K562 (cell line): ENCODE measurements around the gene KCTD3. TPM values are rescaled to one million over a fixed set of nuclear protein-coding genes. Genes with fewer than 3 reads are reported as not detected.

ENCODE experiments used
- ATAC-seq: fragments of 200-7000 bp; cut with Tn5 transposase; 3 replicates; pipeline ENCODE4 v1.9.1; 2020; ENCODE audit warnings: moderate library complexity
- BruUV-seq: library from RNA; stranded (reverse); fragments of 400-500 nt; replicated peaks from 2 replicates; lab custom pipeline; 2021; lab: Mats Ljungman, UMichigan
- CTCF ChIA-PET: fragments of 300-600 bp; formaldehyde crosslinking; extraction: SDS; loops from one replicate; lab custom pipeline; 2021; ENCODE audit warnings: low intra/inter-chr PET ratio; lab: Yijun Ruan, JAX
- POLR2A ChIA-PET: fragments of 300-600, 350-650 bp; sonication (Branson Sonifier 250); formaldehyde crosslinking; extraction: SDS; loops from one replicate; lab custom pipeline; 2021; ENCODE audit warnings: antibody characterized with exemption, inconsistent platforms; lab: Yijun Ruan, JAX
- DNase-seq, 4 experiments: peaks; one replicate each; pipeline versions ENCODE4 v3.0.0 to v3.0.0-alpha.2; 2011 to 2018; ENCODE audit warnings: low spot score in 3 of 4, mixed read lengths in 3 of 4; ENCODE audit errors: extremely low read depth in 1 of 4
- FAIRE-seq: peaks from 2 replicates; lab custom pipeline; 2011; peaks lifted over from hg19 to GRCh38; lab: Jason Lieb, UNC
- H2AFZ ChIP-seq: 2 replicates; pipeline ENCODE4 v1.6.0; 2011; ENCODE audit warnings: low read depth, low read length, control low read depth, inconsistent platforms
- H3K27ac ChIP-seq: fragments of 200-600 bp; 3 replicates; pipeline ENCODE4 v1.8.0; 2011; ENCODE audit warnings: low read depth, mild to moderate bottlenecking, control low read depth, inconsistent platforms, low read length, moderate library complexity, mixed read lengths; ENCODE audit errors: extremely low read depth
- H3K27me3 ChIP-seq, 2 experiments: fragments of 300-600 bp in 1 of 2; 2 replicates in 1 of 2; 3 replicates in 1 of 2; pipeline versions ENCODE4 v1.6.0 to v1.8.0; 2011; ENCODE audit warnings: inconsistent platforms in 2 of 2, low read length in 2 of 2, mild to moderate bottlenecking in 1 of 2, mixed read lengths in 1 of 2, moderate library complexity in 1 of 2; ENCODE audit not compliant: control insufficient read depth in 2 of 2, insufficient read depth in 2 of 2
- H3K36me3 ChIP-seq: fragments of 300-600 bp; 3 replicates; pipeline ENCODE4 v1.8.0; 2011; ENCODE audit warnings: mild to moderate bottlenecking, low read length, inconsistent platforms; ENCODE audit not compliant: control insufficient read depth, insufficient read depth
- H3K4me1 ChIP-seq, 2 experiments: fragments of 200-600 bp in 1 of 2; replicated peaks in 1 of 2; 2 replicates in 1 of 2; 3 replicates in 1 of 2; pipeline versions ENCODE4 v1.5.1 to v1.8.0; 2011; ENCODE audit warnings: inconsistent platforms in 2 of 2, low read length in 2 of 2, mild to moderate bottlenecking in 1 of 2, mixed read lengths in 1 of 2, moderate library complexity in 1 of 2; ENCODE audit not compliant: control insufficient read depth in 2 of 2, insufficient read depth in 2 of 2
- H3K4me2 ChIP-seq: 2 replicates; pipeline ENCODE4 v1.6.1; 2011; ENCODE audit warnings: low read length, control low read depth, inconsistent platforms, mixed read lengths; ENCODE audit not compliant: insufficient read depth
- H3K4me3 ChIP-seq: fragments of 200-600 bp; sonication (generic), shearing (Covaris generic); 2 replicates; pipeline ENCODE4 v1.5.1; 2016; ENCODE audit warnings: control low read depth, inconsistent platforms
- H3K79me2 ChIP-seq: fragments of 200-600 bp; 3 replicates; pipeline ENCODE4 v1.8.0; 2011; ENCODE audit warnings: low read length, inconsistent platforms; ENCODE audit not compliant: control insufficient read depth, insufficient read depth
- H3K9ac ChIP-seq, 2 experiments: 2 replicates each; pipeline versions ENCODE4 v1.6.0 to v1.6.1; 2011; ENCODE audit warnings: low read depth in 2 of 2, low read length in 2 of 2, control low read depth in 1 of 2, inconsistent platforms in 1 of 2, mild to moderate bottlenecking in 1 of 2, mixed read lengths in 1 of 2; ENCODE audit not compliant: insufficient read depth in 1 of 2
- H3K9me1 ChIP-seq: one replicate; pipeline ENCODE4 v1.6.0; 2011; ENCODE audit warnings: inconsistent platforms, mild to moderate bottlenecking, low read length, moderate library complexity; ENCODE audit not compliant: control insufficient read depth, insufficient read depth
- H3K9me3 ChIP-seq: replicated peaks from 2 replicates; pipeline ENCODE4 v1.5.1; 2011; ENCODE audit warnings: low read depth, low read length, inconsistent platforms; ENCODE audit not compliant: control insufficient read depth, insufficient read depth
- H4K20me1 ChIP-seq: replicated peaks from 2 replicates; pipeline ENCODE4 v1.6.1; 2011; ENCODE audit warnings: low read length, inconsistent platforms, mixed read lengths; ENCODE audit not compliant: control insufficient read depth, insufficient read depth
- HEY1 ChIP-seq: fragments of 250-450 bp; sonication (Bioruptor Pico); IDR thresholded peaks from 2 replicates; pipeline ENCODE4 v1.5.0; 2020; ENCODE audit warnings: mild to moderate bottlenecking, moderate library complexity, borderline replicate concordance
- KAT2B ChIP-seq: IDR thresholded peaks from one replicate; pipeline ENCODE4 v1.6.1; 2012; ENCODE audit warnings: low read depth, mild to moderate bottlenecking, control low read depth, inconsistent platforms, low read length, moderate library complexity
- MAZ ChIP-seq, 2 experiments: fragments of 450-650 bp in 1 of 2; sonication (generic) in 1 of 2; formaldehyde crosslinking; IDR thresholded peaks in 1 of 2; conservative IDR thresholded peaks in 1 of 2; 2 replicates each; pipeline versions ENCODE4 v1.4.0 to v1.5.0; 2020; ENCODE audit warnings: mild to moderate bottlenecking in 1 of 2, missing genetic modification reagents in 1 of 2
- STAT5B ChIP-seq: fragments of 250-450 bp; sonication (Bioruptor Pico); IDR thresholded peaks from 2 replicates; pipeline ENCODE4 v1.8.0; 2021; ENCODE audit warnings: mild to moderate bottlenecking, inconsistent platforms
- ZBTB11 ChIP-seq, 3 experiments: fragments of 200-800 bp in 1 of 3; fragments of 250-450 bp in 1 of 3; fragments of 450-650 bp in 1 of 3; sonication (Bioruptor Pico) in 1 of 3; sonication (Bioruptor generic) in 1 of 3; formaldehyde crosslinking in 1 of 3; IDR thresholded peaks; 2 replicates each; pipeline versions ENCODE4 v1.6.1 to v1.8.0; 2016 to 2022; ENCODE audit warnings: mild to moderate bottlenecking in 2 of 3, missing genetic modification characterization in 2 of 3, missing compliant biosample characterization in 1 of 3, moderate library complexity in 1 of 3
- ZC3H11A ChIP-seq: IDR thresholded peaks from 2 replicates; pipeline ENCODE4 v1.6.1; 2012; ENCODE audit warnings: low read depth, low read length, improper control_type of control experiment
- ZNF655 ChIP-seq: fragments of 250-450 bp; sonication (Bioruptor Pico); IDR thresholded peaks from 2 replicates; pipeline ENCODE4 v1.5.0; 2021
- WGBS: fragments of 100-300 bp; shearing (Covaris generic); methylation state at CpG from one replicate; pipeline ENCODE4 v1.1.6; 2016; ENCODE audit warnings: low coverage, mixed read lengths; ENCODE audit not compliant: insufficient coverage; ENCODE audit errors: missing lambda C conversion rate; 5-methylcytosine and 5-hydroxymethylcytosine counted together
- in situ Hi-C: fragments of 300-500 bp; cut with MboI; formaldehyde crosslinking; loops from 4 replicates; pipeline ENCODE4 v1.15.0; 2018; ENCODE audit warnings: inconsistent platforms, mixed read lengths
- intact Hi-C: fragments of 100-400 bp; cut with micrococcal nuclease; formaldehyde crosslinking; loops from 2 replicates; pipeline ENCODE4 v1.14.2; 2022
- polyA plus RNA-seq, 8 experiments: library from polyadenylated mRNA; depleted of rRNA in 4 of 8; stranded (reverse) in 5 of 8; unstranded in 3 of 8; fragments of >200 nt; fragmentation: Nextera tagmentation in 2 of 8; fragmentation: Illumina TruSeq in 1 of 8; extraction: Ambion mirVana in 2 of 8; extraction: Trizol in 1 of 8; gene quantifications; 2 replicates each; pipeline versions ENCODE4 v1.2.1 to v1.2.3, GENCODE V29; 2011 to 2014; ENCODE audit warnings: inconsistent platforms in 1 of 8, missing spikeins in 1 of 8
- total RNA-seq, 7 experiments: library from RNA; depleted of rRNA in 6 of 7; stranded (reverse); fragments of >200 nt in 6 of 7; fragmentation: Illumina TruSeq in 2 of 7; extraction: Trizol in 2 of 7; gene quantifications; 2 replicates each; pipeline versions ENCODE4 v1.2.1 to v1.2.3, GENCODE V29; 2011 to 2021; ENCODE audit warnings: low replicate concordance in 1 of 7

Gene KCTD3
- total and polyA plus RNA-seq, 9 of the 15 experiments (the other 6 are each of a cell fraction or from before 2014, with no cell fraction given): 12.8 to 77.1 (median 44.3) TPM

- in situ Hi-C loops: no loop called here
- CTCF ChIA-PET: no interaction called here
These were observed 24.8 kb upstream of the KCTD3 start for GRCh38 chr1:215542301-215542700.

More at GRCh38 chr1:215542301-215542700, 24.8 kb upstream of the KCTD3 start:
- Histone ChIP-seq H3K9me3 (no peaks in the 10 kb centered on the region), H3K4me1 (no peaks in the 10 kb centered on the region), H3K36me3 (no peaks in the 10 kb centered on the region), H2AFZ (no peak overlapping the region), H4K20me1 (no peaks in the 10 kb centered on the region), H3K27ac (no peak overlapping the region), H3K27me3 (no peaks in the 10 kb centered on the region), H3K4me2 (no peak overlapping the region), H3K4me3 (no peak overlapping the region), H3K9ac (no peak overlapping the region), H3K9me1 (no peaks in the 10 kb centered on the region), H3K79me2 (no peaks in the 10 kb centered on the region)
- ATAC-seq (no peak), DNase-seq (no peak), FAIRE-seq (no peak)
- intact Hi-C loops: no loop called here
- no TSS peak for BruUV-seq
- 0% methylated on average over 1 of the region's 1 CpG for WGBS
- POLR2A ChIA-PET: no interaction called here
- TF ChIP-seq MAZ (CRISPR knock-in tag; conservative IDR thresholded peaks at IDR 0.05 in 1 of 2, IDR thresholded peaks at IDR 0.05 in 1 of 2) (no peak), ZC3H11A (no peak), KAT2B (no peak), STAT5B (CRISPR knock-in tag) (no peak), HEY1 (CRISPR knock-in tag) (no peak), ZBTB11 (CRISPR knock-in tag; IDR thresholded peaks at IDR 0.05) (no peak), ZNF655 (no peak)
